GM12878 (cell line): ENCODE measurements around the gene DAPK2. TPM values are rescaled to one million over a fixed set of nuclear protein-coding genes. Genes with fewer than 3 reads are reported as not detected.

ENCODE experiments used
- ATAC-seq: fragments of 200-7000 bp; cut with Tn5 transposase; 3 replicates; pipeline ENCODE4 v1.9.1; 2020; ENCODE audit warnings: mild to moderate bottlenecking, moderate library complexity
- BruUV-seq: library from RNA; stranded (reverse); fragments of 400-500 nt; replicated peaks from 2 replicates; lab custom pipeline; 2021; lab: Mats Ljungman, UMichigan
- CTCF ChIA-PET: fragments of 300-600 bp; sonication (Branson Sonifier 250); formaldehyde crosslinking; extraction: SDS; loops from one replicate; lab custom pipeline; 2021; ENCODE audit warnings: inconsistent platforms; lab: Yijun Ruan, JAX
- POLR2A ChIA-PET: fragments of 350-600 bp; formaldehyde crosslinking; extraction: SDS; loops from one replicate; lab custom pipeline; 2021; ENCODE audit warnings: inconsistent platforms; lab: Charles Lee
- RAD21 ChIA-PET: fragments of 300-600 bp; sonication (Branson Sonifier 250); formaldehyde crosslinking; loops from one replicate; lab custom pipeline; 2023; ENCODE audit warnings: antibody characterized with exemption; ENCODE audit not compliant: unreplicated experiment; lab: Charles Lee
- SMC1A ChIA-PET: fragments of 300-600 bp; sonication (Branson Sonifier 250); formaldehyde crosslinking; loops from one replicate; lab custom pipeline; 2023; ENCODE audit not compliant: unreplicated experiment, uncharacterized antibody; lab: Charles Lee
- DNase-seq: peaks from one replicate; pipeline ENCODE4 v3.0.0-alpha.2; 2011; ENCODE audit warnings: low read depth, low spot score
- FAIRE-seq: peaks from 3 replicates; lab custom pipeline; 2011; peaks lifted over from hg19 to GRCh38; lab: Jason Lieb, UNC
- H2AFZ ChIP-seq: 2 replicates; pipeline ENCODE4 v1.6.0; 2011; ENCODE audit warnings: low read depth, low read length, control low read depth; ENCODE audit not compliant: control insufficient read depth
- H3K27ac ChIP-seq: 2 replicates; pipeline ENCODE4 v1.5.1; 2011; ENCODE audit warnings: control low read depth; ENCODE audit not compliant: control insufficient read depth, insufficient read depth
- H3K27me3 ChIP-seq, 2 experiments: replicated peaks in 1 of 2; 2 replicates each; pipeline versions ENCODE4 v1.6.0 to v1.6.1; 2011; ENCODE audit warnings: low read length in 1 of 2; ENCODE audit not compliant: control insufficient read depth in 2 of 2, insufficient read depth in 2 of 2
- H3K36me3 ChIP-seq, 2 experiments: 2 replicates each; pipeline ENCODE4 v1.5.1; 2011; ENCODE audit warnings: low read length in 1 of 2; ENCODE audit not compliant: control insufficient read depth in 2 of 2, insufficient read depth in 2 of 2
- H3K4me1 ChIP-seq: 2 replicates; pipeline ENCODE4 v1.6.1; 2011; ENCODE audit warnings: mild to moderate bottlenecking, low read length, moderate library complexity, mixed read lengths; ENCODE audit not compliant: control insufficient read depth, insufficient read depth
- H3K4me2 ChIP-seq: 2 replicates; pipeline ENCODE4 v1.6.0; 2011; ENCODE audit warnings: control low read depth; ENCODE audit not compliant: control insufficient read depth, insufficient read depth
- H3K4me3 ChIP-seq: fragments of 200-600 bp; sonication (generic); 2 replicates; pipeline ENCODE4 v1.5.1; 2016
- H3K79me2 ChIP-seq: 2 replicates; pipeline ENCODE4 v1.6.0; 2011; ENCODE audit warnings: low read length; ENCODE audit not compliant: control insufficient read depth, insufficient read depth
- H3K9ac ChIP-seq: 2 replicates; pipeline ENCODE4 v1.8.0; 2011; ENCODE audit warnings: low read length, control low read depth, mixed read lengths; ENCODE audit not compliant: control insufficient read depth, insufficient read depth
- H3K9me3 ChIP-seq: replicated peaks from 3 replicates; pipeline ENCODE4 v1.5.1; 2011; ENCODE audit warnings: mild to moderate bottlenecking, low read length; ENCODE audit not compliant: control insufficient read depth, insufficient read depth
- H4K20me1 ChIP-seq: 2 replicates; pipeline ENCODE4 v1.6.0; 2011; ENCODE audit not compliant: control insufficient read depth, insufficient read depth
- CBFB ChIP-seq: IDR thresholded peaks from 2 replicates; pipeline ENCODE4 v1.6.1; 2016; ENCODE audit warnings: antibody characterized with exemption, low read depth
- EGR1 ChIP-seq, 2 experiments: IDR thresholded peaks; 1 replicate in 1 of 2; 2 replicates in 1 of 2; pipeline ENCODE4 v1.6.1; 2011 to 2012; ENCODE audit warnings: low read depth in 2 of 2, low read length in 2 of 2, borderline replicate concordance in 1 of 2, mild to moderate bottlenecking in 1 of 2, moderate library complexity in 1 of 2
- FOS ChIP-seq: IDR thresholded peaks from 3 replicates; pipeline ENCODE4 v1.6.1; 2011; ENCODE audit warnings: borderline replicate concordance; ENCODE audit not compliant: insufficient read length; ENCODE audit errors: extremely low read depth
- GABPA ChIP-seq: IDR thresholded peaks from 2 replicates; pipeline ENCODE4 v1.6.1; 2014; ENCODE audit warnings: antibody characterized with exemption, low read depth, mild to moderate bottlenecking, inconsistent platforms
- KAT2A ChIP-seq: conservative IDR thresholded peaks from 2 replicates; pipeline ENCODE4 v1.6.1; 2011; ENCODE audit warnings: low read depth, low read length; ENCODE audit not compliant: control insufficient read depth
- MXI1 ChIP-seq: fragments of 150-350 bp; IDR thresholded peaks from 2 replicates; pipeline ENCODE4 v1.6.1; 2011; ENCODE audit warnings: low read depth, mild to moderate bottlenecking, inconsistent platforms, low read length, improper control_type of control experiment
- SUZ12 ChIP-seq: fragments of 200-600 bp; sonication (generic); IDR thresholded peaks from one replicate; pipeline ENCODE4 v1.6.1; 2018; ENCODE audit warnings: antibody characterized with exemption, mild to moderate bottlenecking; ENCODE audit not compliant: unreplicated experiment
- YY1 ChIP-seq: IDR thresholded peaks from 2 replicates; pipeline ENCODE4 v1.6.1; 2011; ENCODE audit warnings: low read depth, mild to moderate bottlenecking, low read length
- ZZZ3 ChIP-seq: IDR thresholded peaks from 2 replicates; pipeline ENCODE4 v1.6.1; 2011; ENCODE audit warnings: low read depth; ENCODE audit not compliant: control insufficient read depth, insufficient read length
- WGBS: methylation state at CpG from one replicate; pipeline ENCODE4 v1.1.6; 2016; ENCODE audit warnings: low lambda C conversion rate; ENCODE audit not compliant: insufficient replicate concordance, insufficient coverage; ENCODE audit errors: missing lambda C conversion rate; 5-methylcytosine and 5-hydroxymethylcytosine counted together
- in situ Hi-C: fragments of 300-500 bp; cut with MboI; formaldehyde crosslinking; loops from 9 replicates; pipeline ENCODE4 v1.14.3; 2018; ENCODE audit warnings: mixed read lengths
- intact Hi-C: fragments of 100-400 bp; cut with micrococcal nuclease; formaldehyde crosslinking; loops from one replicate; pipeline ENCODE4 v1.14.2; 2022; ENCODE audit not compliant: unreplicated experiment
- polyA plus RNA-seq, 11 experiments: library from polyadenylated mRNA; depleted of rRNA in 4 of 11; unstranded in 6 of 11; stranded (reverse) in 5 of 11; fragments of >200 nt; fragmentation: Nextera tagmentation in 4 of 11; fragmentation: Illumina TruSeq in 1 of 11; extraction: Ambion mirVana in 4 of 11; extraction: Trizol in 1 of 11; gene quantifications; 1 replicate in 1 of 11; 2 replicates in 10 of 11; pipeline versions ENCODE4 v1.2.1 to v1.2.3, GENCODE V29; 2011 to 2016; ENCODE audit warnings: inconsistent platforms in 2 of 11, missing spikeins in 2 of 11, low read depth in 1 of 11
- total RNA-seq, 4 experiments: library from RNA; depleted of rRNA in 3 of 4; stranded (reverse); fragments of >200 nt in 3 of 4; fragmentation: Illumina TruSeq in 1 of 4; extraction: Trizol in 1 of 4; gene quantifications; 2 replicates each; pipeline versions ENCODE4 v1.2.1 to v1.2.3, GENCODE V29; 2013 to 2021
- TF ChIP-seq, protein P1 (sequence below): fragments of 450-650 bp; IDR thresholded peaks from 2 replicates; pipeline ENCODE4 v1.6.1; 2016; ENCODE audit warnings: mild to moderate bottlenecking, moderate library complexity, borderline replicate concordance
- TF ChIP-seq, protein P2 (sequence below): fragments of 450-650 bp; IDR thresholded peaks from 2 replicates; pipeline ENCODE4 v1.6.1; 2017; ENCODE audit warnings: borderline replicate concordance
- TF ChIP-seq, protein P3 (sequence below): fragments of 150-350 bp; IDR thresholded peaks from 2 replicates; pipeline ENCODE4 v1.6.1; 2014; ENCODE audit warnings: mild to moderate bottlenecking, low read depth, low read length

Gene DAPK2
- total and polyA plus RNA-seq, 10 of the 15 experiments (the other 5 are each of a cell fraction or from before 2014, with no cell fraction given) = 0.69 to 8.4 (median 4.1) TPM

DNA sequence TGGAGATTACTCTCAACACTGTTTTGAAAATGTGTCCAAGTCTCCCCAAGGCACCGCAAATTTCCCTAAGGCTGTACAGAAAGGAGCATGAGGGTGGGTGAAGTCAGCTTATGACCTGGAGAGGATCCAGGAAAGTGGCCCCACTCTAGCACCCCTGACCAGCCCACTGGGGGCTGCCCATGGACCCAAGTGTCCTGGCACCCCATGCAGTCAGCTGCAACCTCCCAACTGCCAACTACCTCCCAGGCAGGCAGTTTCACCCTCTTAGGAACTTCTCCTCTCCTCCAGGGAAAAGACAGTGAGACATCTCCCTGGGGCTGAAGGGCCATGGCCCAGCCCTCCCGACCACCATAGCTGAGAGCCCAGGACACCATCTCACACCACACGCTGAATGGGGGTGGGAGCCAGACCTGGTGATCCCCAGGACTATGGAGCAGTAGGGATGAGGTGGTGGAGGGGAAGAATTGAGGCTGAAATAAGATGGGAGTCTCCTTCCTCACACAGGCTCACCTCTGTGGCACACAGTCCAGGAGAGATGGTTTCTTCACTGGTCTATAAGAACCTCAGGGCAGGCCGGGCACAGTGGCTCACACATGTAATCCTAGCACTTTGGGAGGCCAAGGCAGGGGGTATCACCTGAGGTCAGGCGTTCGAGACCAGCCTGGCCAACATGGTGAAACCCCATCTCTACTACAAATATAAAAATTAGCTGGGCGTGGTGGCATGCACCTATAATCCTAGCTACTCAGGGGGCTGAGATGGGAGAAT lies 104.4 kb downstream of the DAPK2 start:
- no peaks in the 10 kb centered on the region for H3K9me3 ChIP-seq
- ChIA-PET SMC1A (interaction anchor here (0.7 to 1.6 kb wide), 12 partner anchors 24 to 190 kb away, joined by 3 to 6 read pairs (median 3); no protein-coding TSS in a partner anchor), RAD21 (interaction anchor here (1.0 to 1.6 kb wide), 10 partner anchors 16 to 190 kb away, joined by 3 to 5 read pairs (median 4); no protein-coding TSS in a partner anchor), CTCF (interaction anchor here (0.5 to 5.4 kb wide), 12 partner anchors 11 to 189 kb away, joined by 3 to 70 read pairs (median 3); partner anchors contain the start of gene DAPK2), POLR2A (interaction anchor here (0.6 to 1.5 kb wide), 2 partner anchors 10 to 29 kb away, joined by 6 read pairs; no protein-coding TSS in a partner anchor)
- H3K4me3 ChIP-seq = no peak overlapping the region
- no peak overlapping the region for H3K9ac ChIP-seq
- H3K27ac ChIP-seq = no peak overlapping the region
- BruUV-seq = no TSS peak
- no peaks in the 10 kb centered on the region for H3K36me3 ChIP-seq
- H3K27me3 ChIP-seq = no peaks in the 10 kb centered on the region
- H3K79me2 ChIP-seq = no peaks in the 10 kb centered on the region
- in situ Hi-C loops (no loop called here), intact Hi-C loops (no loop called here)
- no peaks in the 10 kb centered on the region for H4K20me1 ChIP-seq
- FAIRE-seq = no peak
- no peak for DNase-seq
- H2AFZ ChIP-seq = no peak overlapping the region
- H3K4me1 ChIP-seq = peaks cover 22% of the 10 kb centered on the region
- no peak overlapping the region for H3K4me2 ChIP-seq
- 73% methylated on average over 7 of the region's 7 CpGs for WGBS
- no peak for ATAC-seq
- TF ChIP-seq MXI1 (no peak), KAT2A (no peak), GABPA (no peak), EGR1 (IDR thresholded peaks at IDR 0.05; ENCODE audit: borderline replicate concordance in 1 of 2, low read depth in 2 of 2, low read length in 2 of 2) (no peak), SUZ12 (no peak), YY1 (no peak), CBFB (no peak), ZZZ3 (no peak), FOS (no peak)
- TF ChIP-seq, protein P1, sequence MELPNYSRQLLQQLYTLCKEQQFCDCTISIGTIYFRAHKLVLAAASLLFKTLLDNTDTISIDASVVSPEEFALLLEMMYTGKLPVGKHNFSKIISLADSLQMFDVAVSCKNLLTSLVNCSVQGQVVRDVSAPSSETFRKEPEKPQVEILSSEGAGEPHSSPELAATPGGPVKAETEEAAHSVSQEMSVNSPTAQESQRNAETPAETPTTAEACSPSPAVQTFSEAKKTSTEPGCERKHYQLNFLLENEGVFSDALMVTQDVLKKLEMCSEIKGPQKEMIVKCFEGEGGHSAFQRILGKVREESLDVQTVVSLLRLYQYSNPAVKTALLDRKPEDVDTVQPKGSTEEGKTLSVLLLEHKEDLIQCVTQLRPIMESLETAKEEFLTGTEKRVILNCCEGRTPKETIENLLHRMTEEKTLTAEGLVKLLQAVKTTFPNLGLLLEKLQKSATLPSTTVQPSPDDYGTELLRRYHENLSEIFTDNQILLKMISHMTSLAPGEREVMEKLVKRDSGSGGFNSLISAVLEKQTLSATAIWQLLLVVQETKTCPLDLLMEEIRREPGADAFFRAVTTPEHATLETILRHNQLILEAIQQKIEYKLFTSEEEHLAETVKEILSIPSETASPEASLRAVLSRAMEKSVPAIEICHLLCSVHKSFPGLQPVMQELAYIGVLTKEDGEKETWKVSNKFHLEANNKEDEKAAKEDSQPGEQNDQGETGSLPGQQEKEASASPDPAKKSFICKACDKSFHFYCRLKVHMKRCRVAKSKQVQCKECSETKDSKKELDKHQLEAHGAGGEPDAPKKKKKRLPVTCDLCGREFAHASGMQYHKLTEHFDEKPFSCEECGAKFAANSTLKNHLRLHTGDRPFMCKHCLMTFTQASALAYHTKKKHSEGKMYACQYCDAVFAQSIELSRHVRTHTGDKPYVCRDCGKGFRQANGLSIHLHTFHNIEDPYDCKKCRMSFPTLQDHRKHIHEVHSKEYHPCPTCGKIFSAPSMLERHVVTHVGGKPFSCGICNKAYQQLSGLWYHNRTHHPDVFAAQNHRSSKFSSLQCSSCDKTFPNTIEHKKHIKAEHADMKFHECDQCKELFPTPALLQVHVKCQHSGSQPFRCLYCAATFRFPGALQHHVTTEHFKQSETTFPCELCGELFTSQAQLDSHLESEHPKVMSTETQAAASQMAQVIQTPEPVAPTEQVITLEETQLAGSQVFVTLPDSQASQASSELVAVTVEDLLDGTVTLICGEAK = no peak
- TF ChIP-seq, protein P2, sequence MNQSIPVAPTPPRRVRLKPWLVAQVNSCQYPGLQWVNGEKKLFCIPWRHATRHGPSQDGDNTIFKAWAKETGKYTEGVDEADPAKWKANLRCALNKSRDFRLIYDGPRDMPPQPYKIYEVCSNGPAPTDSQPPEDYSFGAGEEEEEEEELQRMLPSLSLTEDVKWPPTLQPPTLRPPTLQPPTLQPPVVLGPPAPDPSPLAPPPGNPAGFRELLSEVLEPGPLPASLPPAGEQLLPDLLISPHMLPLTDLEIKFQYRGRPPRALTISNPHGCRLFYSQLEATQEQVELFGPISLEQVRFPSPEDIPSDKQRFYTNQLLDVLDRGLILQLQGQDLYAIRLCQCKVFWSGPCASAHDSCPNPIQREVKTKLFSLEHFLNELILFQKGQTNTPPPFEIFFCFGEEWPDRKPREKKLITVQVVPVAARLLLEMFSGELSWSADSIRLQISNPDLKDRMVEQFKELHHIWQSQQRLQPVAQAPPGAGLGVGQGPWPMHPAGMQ = no peak
- TF ChIP-seq, protein P3, sequence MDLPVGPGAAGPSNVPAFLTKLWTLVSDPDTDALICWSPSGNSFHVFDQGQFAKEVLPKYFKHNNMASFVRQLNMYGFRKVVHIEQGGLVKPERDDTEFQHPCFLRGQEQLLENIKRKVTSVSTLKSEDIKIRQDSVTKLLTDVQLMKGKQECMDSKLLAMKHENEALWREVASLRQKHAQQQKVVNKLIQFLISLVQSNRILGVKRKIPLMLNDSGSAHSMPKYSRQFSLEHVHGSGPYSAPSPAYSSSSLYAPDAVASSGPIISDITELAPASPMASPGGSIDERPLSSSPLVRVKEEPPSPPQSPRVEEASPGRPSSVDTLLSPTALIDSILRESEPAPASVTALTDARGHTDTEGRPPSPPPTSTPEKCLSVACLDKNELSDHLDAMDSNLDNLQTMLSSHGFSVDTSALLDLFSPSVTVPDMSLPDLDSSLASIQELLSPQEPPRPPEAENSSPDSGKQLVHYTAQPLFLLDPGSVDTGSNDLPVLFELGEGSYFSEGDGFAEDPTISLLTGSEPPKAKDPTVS = no peak
